ENCODE results near the gene C10orf95.

Gene C10orf95

DNA sequence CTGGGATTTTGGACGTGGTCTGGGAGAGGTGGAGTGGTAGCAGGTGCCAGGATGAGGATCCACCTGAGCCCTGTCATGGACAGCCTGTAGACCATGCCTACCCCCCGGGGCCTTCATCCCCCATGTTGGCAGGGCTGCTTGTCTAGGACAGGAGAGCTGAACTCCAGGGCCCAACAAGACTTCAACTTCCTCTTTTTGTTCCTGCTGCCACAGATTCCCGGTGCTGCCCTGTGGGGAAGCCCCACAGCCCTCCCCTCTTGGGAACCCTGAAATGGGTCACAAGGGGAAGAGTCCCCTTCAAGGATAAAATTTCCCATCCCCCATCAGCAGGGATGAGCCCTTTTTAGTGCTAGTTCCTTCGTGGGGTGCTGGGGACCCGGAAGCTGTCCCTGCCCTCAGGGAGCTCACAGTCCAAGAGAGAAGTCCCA is 17.7 kb downstream of the C10orf95 start:
- no peak for DNase-seq

DNA sequence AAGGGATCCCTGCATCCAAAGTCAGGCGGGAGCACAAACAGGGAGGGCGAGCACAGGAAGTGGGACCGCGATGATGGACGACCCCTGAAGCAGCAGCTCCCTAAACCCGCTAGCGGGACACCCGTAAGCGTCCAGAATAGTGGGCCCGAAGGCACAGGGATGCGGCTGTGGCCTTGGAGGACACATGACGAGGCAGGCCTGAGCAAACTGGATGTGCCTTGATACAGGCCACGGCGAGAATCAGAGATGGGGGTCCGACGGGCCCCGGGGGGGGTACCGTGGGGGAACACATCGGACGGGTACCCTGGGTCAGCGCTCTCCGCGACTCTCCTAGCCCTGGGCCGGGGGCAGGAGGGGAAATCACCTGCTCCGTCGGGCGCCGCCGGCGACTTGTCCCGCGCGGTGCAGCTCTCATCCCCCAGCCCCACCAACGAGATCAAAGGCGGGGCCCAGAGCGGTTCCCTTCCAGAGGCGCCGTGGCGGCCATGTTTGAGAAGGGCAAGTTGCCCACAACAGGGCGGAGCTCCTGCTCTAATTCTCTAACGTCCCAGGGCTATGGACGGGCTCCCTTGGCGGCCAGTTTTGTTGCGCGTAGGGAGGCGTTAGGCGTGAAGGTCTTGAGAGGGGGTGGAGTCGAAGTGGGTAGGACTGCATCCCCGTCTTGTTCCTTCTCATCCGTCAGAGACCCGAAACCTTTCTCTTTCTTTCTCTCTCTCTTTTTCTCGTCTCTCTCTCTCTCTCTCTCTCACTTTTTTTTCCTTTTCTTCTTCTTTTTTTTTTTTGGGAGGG is 19.0 kb downstream of the C10orf95 start, which contains the start of gene CUEDC2:
Gene CUEDC2, minus strand, starts transcription at position 413 of the 789 bp plus-strand sequence. CDS start 7,386 bp downstream, outside the sequence.
- peak; percentile 90 to 94 for DNase-seq

GRCh38 chr10:102431452-102432124 is 19.8 kb downstream of the C10orf95 start:
- peak in 1 of 2 experiments; percentile 11 for DNase-seq

DNA sequence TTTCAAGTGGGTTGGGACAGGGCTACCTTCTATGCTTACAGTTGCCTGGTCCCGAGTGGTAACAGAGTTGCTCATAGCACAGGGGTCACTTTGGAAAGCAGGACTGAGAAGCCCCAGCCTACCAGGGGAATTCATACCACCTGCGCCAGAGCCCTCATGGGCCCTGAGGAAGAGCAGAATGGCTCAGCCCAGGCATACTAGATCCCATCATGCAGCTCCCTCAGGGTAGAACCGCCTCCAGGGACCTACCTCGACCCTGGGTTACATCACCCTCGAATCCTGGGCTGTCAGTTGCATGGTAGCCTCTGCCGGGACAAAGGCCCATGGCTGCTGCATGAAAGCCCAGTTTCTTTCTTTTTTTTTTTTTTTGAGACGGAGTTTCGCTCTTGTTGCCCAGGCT is 21.9 kb downstream of the C10orf95 start:
- DNase-seq, result no peak

DNA sequence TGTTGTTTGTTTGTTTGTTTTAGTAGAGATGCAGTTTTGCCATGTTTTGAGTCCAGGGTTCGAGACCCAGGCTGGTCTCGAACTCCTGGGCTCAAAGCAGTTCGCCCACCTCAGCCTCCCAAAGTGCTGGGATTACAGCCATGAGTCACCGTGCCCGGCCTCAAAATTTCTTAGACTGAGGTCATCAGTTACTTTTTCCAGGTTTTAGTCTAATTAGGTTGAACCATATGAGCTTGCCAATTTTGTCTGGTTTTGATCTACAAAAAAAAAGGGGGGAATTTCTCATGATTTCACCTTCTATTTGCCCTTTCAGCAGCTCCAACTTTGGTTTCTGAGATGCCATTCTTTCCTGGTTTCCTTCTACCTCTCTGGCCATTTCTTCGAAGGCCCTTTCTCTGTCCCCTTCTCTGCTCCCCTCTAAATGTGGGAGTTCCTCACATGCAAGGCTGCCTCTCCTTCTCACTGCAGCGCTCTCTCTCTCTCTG is 24.5 kb downstream of the C10orf95 start:
- no peak for DNase-seq

DNA sequence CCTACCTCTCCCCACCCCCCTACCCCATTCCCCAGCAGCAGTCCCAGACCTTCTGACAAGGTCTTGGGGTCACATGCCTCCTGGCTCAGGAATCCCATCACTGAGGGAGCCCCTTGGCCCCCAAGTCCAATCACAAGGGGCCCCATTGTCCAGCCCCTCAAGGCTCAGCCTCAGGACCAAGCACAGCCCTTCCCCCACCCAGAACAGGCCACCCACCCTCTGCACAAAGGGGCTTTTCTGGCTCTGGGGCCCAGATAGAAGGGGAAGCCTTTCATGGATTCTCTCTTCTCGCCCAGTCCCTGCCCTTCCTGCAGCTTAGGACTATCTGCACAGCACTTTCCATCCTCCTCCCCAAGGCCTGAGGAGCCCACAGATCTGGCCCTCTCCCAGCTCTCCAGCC is 25.9 kb downstream of the C10orf95 start:
- DNase-seq, result no peak

GRCh38 chr10:102424916-102425315 is 26.4 kb downstream of the C10orf95 start:
- DNase-seq, result no peak

DNA sequence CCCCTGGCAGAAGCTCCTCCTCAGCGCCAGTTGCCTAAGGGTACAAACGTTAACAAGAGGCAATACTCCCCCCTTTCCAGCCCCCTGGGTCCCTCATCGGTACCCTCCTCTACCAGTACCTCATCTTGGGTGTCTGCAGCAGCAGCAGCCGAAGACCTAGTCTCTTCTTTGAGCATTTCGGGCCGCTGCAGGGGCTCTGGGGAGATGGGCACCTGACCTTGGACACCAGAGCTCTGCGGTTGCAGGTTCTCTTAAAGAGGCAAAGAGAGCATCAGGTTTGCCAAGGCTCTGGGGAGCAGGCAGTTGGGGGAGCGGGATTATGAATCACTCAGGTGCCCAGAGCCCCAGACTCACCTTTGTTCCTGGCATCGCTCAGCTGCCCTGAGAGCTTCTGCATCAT is 27.2 kb downstream of the C10orf95 start:
- DNase-seq, result no peak

GRCh38 chr10:102423372-102423968 is 27.9 kb downstream of the C10orf95 start:
- DNase-seq, result no peak

- peak; percentile 49 to 61 for DNase-seq
Observed at GRCh38 chr10:102422545-102423129, 28.7 kb downstream of the C10orf95 start.

DNA sequence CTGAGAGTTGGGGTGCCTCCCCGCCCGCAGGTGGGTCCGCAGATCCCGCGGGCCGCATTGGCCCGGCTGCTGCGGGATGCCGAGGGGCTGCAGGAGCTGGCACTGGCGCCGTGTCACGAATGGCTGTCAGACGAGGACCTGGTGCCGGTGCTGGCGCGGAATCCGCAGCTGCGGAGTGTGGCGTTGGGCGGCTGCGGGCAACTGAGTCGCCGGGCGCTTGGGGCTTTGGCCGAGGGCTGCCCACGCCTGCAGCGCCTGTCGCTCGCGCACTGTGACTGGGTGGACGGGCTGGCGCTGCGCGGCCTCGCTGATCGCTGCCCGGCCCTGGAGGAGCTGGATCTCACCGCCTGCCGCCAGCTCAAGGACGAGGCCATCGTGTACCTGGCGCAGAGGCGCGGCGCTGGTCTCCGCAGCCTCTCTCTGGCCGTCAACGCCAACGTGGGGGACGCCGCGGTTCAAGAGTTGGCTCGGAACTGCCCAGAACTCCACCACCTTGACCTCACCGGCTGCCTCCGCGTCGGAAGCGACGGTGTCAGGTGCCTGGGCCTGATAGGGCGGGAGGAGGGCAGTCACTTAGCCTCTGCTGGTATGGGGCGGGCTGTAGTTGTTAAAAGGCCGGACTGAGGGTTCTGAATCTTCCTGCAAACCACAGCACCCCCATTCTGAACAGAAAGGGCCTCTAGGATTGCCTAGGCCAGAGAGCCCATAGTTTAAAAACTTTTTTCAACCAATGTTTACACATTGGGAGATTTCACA is 29.4 kb downstream of the C10orf95 start:
- DNase-seq, result no peak

DNA sequence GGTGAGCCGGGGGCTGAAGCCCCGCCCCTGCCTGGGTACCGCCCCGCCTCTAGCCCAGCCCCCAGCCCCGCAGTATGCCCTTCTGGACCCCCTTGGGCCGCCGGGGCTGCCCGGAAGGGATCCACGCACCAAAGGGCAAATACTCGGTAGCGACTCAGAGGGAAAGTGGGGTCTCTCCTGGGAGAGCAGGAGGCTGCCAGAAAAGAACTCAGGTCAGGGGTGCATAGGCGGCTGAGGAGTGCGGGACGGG is 29.9 kb downstream of the C10orf95 start:
- DNase-seq, result no peak

DNA sequence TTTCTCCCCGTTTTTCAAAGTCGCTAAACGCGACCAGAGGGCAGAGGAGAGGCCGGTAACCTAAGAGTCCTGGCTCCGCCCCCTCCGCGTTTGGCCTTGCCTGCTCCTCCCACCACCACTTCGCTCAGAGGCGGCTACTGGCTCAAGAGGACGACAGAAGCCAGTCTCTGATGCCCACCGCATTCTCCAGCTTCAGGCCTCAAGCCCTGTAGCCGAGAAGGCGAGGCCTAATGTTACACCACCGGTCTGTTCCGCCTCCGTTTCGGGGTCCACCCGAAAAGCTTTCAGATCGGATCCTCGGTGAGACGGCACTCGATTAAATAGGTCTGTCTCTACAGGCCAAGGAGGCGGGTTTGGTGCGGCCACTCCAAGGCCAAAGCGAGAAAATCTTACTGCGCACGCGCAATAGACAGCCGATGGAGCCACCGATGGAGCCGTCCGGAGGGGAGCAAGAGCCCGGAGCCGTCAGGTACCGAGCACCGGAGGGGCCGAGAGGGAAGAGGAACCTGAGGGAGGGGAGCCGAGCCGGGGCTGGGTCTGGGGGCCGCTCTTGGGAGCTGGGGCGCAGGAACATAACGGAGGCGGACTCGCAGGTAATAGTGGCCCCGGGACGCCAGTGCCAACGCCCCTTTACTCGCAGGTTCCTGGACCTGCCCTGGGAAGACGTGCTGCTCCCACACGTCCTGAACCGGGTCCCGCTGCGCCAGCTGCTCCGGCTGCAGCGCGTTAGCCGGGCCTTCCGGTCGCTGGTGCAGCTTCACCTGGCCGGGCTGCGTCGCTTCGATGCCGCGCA is 30.4 kb downstream of the C10orf95 start, which contains the start of gene FBXL15:
Gene FBXL15, plus strand, starts transcription at position 123 of the 793 bp plus-strand sequence. Its CDS starts 294 bp downstream, at position 417.
- DNase-seq, result peak; percentile 93 to 94

DNA sequence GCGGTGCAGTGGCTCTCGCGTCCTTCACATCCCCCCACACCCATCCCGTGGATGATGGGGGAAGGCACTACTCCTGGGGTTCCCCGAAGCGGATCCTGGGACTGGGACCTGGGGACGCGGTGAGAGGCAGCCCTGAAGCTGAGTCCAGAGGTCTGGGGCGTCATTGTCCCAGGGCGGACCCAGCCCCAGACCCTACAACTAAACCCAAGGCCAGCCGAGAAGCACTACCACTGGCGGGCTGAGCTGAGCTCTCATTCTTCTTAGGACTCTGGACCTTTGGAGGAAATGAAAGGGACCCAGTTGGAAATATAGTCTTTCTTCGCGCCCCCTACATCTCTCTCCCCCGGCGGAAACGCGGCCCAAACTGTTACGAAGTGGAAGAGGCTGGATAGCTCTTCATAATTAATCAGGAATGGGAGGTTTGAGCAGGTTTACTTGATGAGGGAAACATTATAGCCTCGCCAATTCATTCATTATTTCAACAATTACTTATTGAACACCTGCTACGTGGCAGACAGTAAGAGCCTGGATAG is 31.1 kb downstream of the C10orf95 start:
- no peak for DNase-seq

DNA sequence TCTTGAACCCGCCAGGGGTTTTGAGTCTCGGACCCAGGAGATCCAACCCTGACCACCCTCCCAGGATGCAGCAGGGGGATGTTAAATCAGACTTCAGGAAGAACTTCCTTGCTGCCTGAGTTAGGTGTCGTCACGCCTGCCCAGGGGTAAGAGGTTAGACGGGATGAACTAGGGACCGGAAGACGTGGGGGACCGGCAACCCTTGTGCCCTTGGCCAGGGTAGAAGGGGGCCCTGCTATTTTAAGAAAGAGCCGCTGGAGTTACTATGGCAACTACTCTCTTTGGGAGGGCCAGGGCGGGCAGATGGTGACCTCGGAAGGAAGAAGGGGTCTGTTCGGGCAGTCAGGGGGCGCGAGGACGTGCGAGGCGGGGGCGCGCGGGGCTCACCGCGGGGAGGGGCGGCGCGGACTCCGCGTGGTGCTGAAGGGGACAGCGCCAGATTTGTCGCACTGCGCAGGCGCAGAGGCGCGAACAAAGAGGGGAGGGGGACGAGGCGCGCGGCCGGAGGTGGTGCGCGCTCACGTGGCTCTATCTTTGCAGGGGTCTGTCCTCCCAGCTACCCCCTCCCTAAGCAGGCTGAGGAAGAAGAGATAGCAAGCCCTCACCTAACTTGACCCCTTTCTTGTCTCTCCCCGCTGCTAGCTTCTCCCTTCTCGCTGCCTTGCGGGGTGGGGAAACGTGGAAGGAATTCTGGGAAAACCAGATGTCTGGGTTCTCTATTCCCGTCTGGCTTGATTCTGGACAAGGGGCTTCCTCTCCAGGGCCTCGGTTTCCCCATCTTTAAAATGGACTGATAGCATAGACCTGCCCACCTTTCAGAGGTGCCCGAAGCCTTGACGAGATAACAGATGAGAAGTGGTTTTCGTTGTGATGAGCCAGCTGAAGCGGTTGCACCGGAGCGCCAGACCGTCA is 31.8 kb downstream of the C10orf95 start:
- peak; percentile 73 to 78 for DNase-seq

DNA sequence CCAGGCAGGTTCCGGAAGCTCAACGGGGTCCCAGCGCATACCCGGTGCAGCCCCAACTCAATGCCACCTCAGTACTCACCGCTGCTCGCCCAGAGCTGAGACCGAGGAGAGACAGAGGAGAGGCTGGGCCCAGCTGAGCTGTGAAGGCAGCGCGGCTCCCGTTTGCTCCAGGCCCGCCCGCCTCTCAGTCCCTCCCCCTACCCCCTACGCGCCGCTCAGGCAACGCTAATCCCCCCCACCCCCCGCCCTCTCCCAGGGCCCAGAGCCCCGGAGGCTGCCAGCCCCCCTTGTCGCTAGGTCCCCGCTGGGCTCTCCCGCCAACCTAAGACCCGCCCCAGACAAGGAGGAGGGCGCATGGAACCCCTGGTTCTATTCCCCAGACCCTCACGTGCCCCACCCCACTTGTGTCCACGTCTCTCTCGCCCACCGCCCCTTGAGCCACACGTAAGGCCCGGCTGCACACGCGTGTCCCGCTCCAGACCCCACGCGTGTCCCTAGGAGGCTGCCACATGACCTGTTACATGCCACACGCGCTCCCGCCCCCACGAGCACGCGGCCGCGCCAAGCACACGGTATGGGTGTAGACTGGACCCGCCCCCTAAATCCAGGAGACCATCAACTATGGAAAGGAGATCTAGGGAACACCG is 32.6 kb downstream of the C10orf95 start, which contains the start of gene PSD:
Gene PSD, minus strand, starts transcription at position 164 of the 647 bp plus-strand sequence. CDS start 1,747 bp downstream, outside the sequence.
- peak; percentile 80 to 81 for DNase-seq

DNA sequence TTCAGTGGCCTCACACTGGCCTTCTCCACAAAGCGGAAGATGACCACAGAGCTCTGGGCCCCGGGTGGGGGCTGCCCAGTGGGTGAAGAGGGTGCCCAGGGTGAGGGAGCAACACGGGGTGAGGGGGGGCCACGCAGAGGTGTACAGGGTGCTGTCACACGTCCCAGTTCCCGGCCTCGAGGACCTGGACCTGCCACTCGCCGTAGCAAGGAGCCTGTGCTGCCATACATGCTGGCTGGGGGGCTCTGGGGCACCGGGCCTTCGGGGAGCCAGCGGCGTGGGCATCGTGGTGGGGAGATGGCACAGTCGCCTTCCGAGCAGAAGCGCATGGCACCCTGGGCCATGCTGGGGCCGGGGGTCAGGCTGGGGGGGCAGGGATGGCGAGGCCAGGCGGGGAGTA is 34.6 kb downstream of the C10orf95 start:
- no peak for DNase-seq

- no peak for DNase-seq
Observed at GRCh38 chr10:102416283-102416682, 35.1 kb downstream of the C10orf95 start.

GRCh38 chr10:102414749-102415148 is 36.6 kb downstream of the C10orf95 start:
- DNase-seq, result no peak
